Upper lobe of left lung (tissue), 4 donors: Measurements from ENCODE around the gene ACER2.

Experiments used
- POLR2A ChIP-seq, 4 donors: fragments of 450-650 bp; IDR thresholded peaks; one replicate each; pipeline ENCODE4 v1.5.1; 2016 to 2017; ENCODE audit warnings: antibody characterized with exemption in 4 of 4, mild to moderate bottlenecking in 2 of 4
- POLR2AphosphoS5 ChIP-seq, 2 donors: sonication (generic); formaldehyde crosslinking; IDR thresholded peaks; one replicate each; pipeline ENCODE4 v1.5.1; 2017; ENCODE audit warnings: antibody characterized with exemption in 2 of 2

- TF ChIP-seq POLR2AphosphoS5 (IDR thresholded peaks at IDR 0.05) (no peak), POLR2A (IDR thresholded peaks at IDR 0.05) (no peak)
These were observed 81.5 kb downstream of the ACER2 start for GRCh38 chr9:19490269-19490668.
